K562 (cell line): ENCODE data around the gene UBE2E1. TPM values are rescaled to one million over a fixed set of nuclear protein-coding genes. Genes with fewer than 3 reads are reported as not detected.

Source experiments
- C11orf30 ChIP-seq: fragments of 450-650 bp; IDR thresholded peaks from 2 replicates; pipeline ENCODE4 v1.6.1; 2016; ENCODE audit warnings: low read depth, mild to moderate bottlenecking
- CCAR2 ChIP-seq: fragments of 200-400 bp; formaldehyde crosslinking; IDR thresholded peaks from 2 replicates; pipeline ENCODE4 v1.6.1; 2017; ENCODE audit warnings: mild to moderate bottlenecking, low read depth, low read length
- CHD1 ChIP-seq: fragments of 200-600 bp; sonication (generic); IDR thresholded peaks from one replicate; pipeline ENCODE4 v1.6.1; 2012; ENCODE audit warnings: mild to moderate bottlenecking, moderate library complexity, low read length, inconsistent platforms
- CREB3L1 ChIP-seq: fragments of 450-650 bp; IDR thresholded peaks from 2 replicates; pipeline ENCODE4 v1.6.1; 2014; ENCODE audit warnings: low read depth, mild to moderate bottlenecking, moderate library complexity, borderline replicate concordance
- CXXC5 ChIP-seq: fragments of 250-450 bp; sonication (Bioruptor Pico); IDR thresholded peaks from 2 replicates; pipeline ENCODE4 v1.8.0; 2022; ENCODE audit warnings: inconsistent platforms, mild to moderate bottlenecking, moderate library complexity
- DIDO1 ChIP-seq: fragments of 450-650 bp; IDR thresholded peaks from 2 replicates; pipeline ENCODE4 v1.6.1; 2016; ENCODE audit warnings: low read depth, missing biosample characterization, missing genetic modification characterization
- E2F6 ChIP-seq, 2 experiments: IDR thresholded peaks; 2 replicates each; pipeline ENCODE4 v1.6.1; 2011; ENCODE audit warnings: borderline replicate concordance in 1 of 2, control low read depth in 1 of 2, low read depth in 1 of 2, low read length in 1 of 2, mild to moderate bottlenecking in 1 of 2, mixed read lengths in 1 of 2, moderate library complexity in 1 of 2; ENCODE audit not compliant: insufficient read depth in 1 of 2, insufficient read length in 1 of 2, poor library complexity in 1 of 2, severe bottlenecking in 1 of 2; ENCODE audit errors: extremely low read depth in 1 of 2
- FOXA3 ChIP-seq, 2 experiments: fragments of 450-650 bp in 1 of 2; sonication (generic) in 1 of 2; formaldehyde crosslinking; IDR thresholded peaks in 1 of 2; conservative IDR thresholded peaks in 1 of 2; 2 replicates each; pipeline versions ENCODE4 v1.4.0 to v1.8.0; 2020 to 2022; ENCODE audit warnings: mild to moderate bottlenecking in 2 of 2, missing genetic modification reagents in 1 of 2
- FOXP1 ChIP-seq: sonication (generic); formaldehyde crosslinking; IDR thresholded peaks from 2 replicates; pipeline ENCODE4 v1.8.0; 2022; ENCODE audit warnings: mild to moderate bottlenecking, missing genetic modification reagents
- GATAD2B ChIP-seq: fragments of 450-650 bp; IDR thresholded peaks from 2 replicates; pipeline ENCODE4 v1.6.1; 2017; ENCODE audit warnings: mild to moderate bottlenecking, borderline replicate concordance
- HMG20B ChIP-seq: fragments of 250-450 bp; sonication (Bioruptor Pico); IDR thresholded peaks from 2 replicates; pipeline ENCODE4 v1.5.0; 2021; ENCODE audit warnings: mild to moderate bottlenecking
- IRF9 ChIP-seq: fragments of 450-650 bp; IDR thresholded peaks from 2 replicates; pipeline ENCODE4 v1.6.1; 2016; ENCODE audit warnings: missing biosample characterization, missing genetic modification characterization
- L3MBTL2 ChIP-seq: fragments of 450-650 bp; IDR thresholded peaks from 2 replicates; pipeline ENCODE4 v1.6.1; 2016; ENCODE audit warnings: mild to moderate bottlenecking, moderate library complexity
- NFIX ChIP-seq: fragments of 250-450 bp; sonication (Bioruptor Pico); IDR thresholded peaks from 2 replicates; pipeline ENCODE4 v1.4.0; 2020; ENCODE audit warnings: low read depth, mild to moderate bottlenecking, moderate library complexity
- NFRKB ChIP-seq: fragments of 450-650 bp; IDR thresholded peaks from 2 replicates; pipeline ENCODE4 v1.6.1; 2016; ENCODE audit warnings: low read depth
- PHF8 ChIP-seq: fragments of 200-600 bp; sonication (generic); IDR thresholded peaks from 2 replicates; pipeline ENCODE4 v1.6.1; 2012; ENCODE audit warnings: mixed run types, mild to moderate bottlenecking, inconsistent platforms, low read length, moderate library complexity, borderline replicate concordance
- PHTF2 ChIP-seq: fragments of 250-450 bp; sonication (Bioruptor Pico); IDR thresholded peaks from 2 replicates; pipeline ENCODE4 v1.5.0; 2021; ENCODE audit warnings: mild to moderate bottlenecking
- RBFOX2 ChIP-seq: fragments of 200-400 bp; formaldehyde crosslinking; IDR thresholded peaks from 2 replicates; pipeline ENCODE4 v1.6.1; 2017; ENCODE audit warnings: low read depth, mild to moderate bottlenecking, low read length, moderate library complexity
- SFPQ ChIP-seq: fragments of 200-400 bp; formaldehyde crosslinking; IDR thresholded peaks from 2 replicates; pipeline ENCODE4 v1.6.1; 2017; ENCODE audit warnings: mild to moderate bottlenecking, low read depth, low read length, moderate library complexity
- TAF15 ChIP-seq: fragments of 200-400 bp; formaldehyde crosslinking; IDR thresholded peaks from 2 replicates; pipeline ENCODE4 v1.6.1; 2017; ENCODE audit warnings: mild to moderate bottlenecking, low read depth, low read length, moderate library complexity
- TAL1 ChIP-seq: fragments of 450-650 bp; IDR thresholded peaks from 2 replicates; pipeline ENCODE4 v1.6.1; 2016; ENCODE audit warnings: mild to moderate bottlenecking
- ZFX ChIP-seq: sonication (generic); formaldehyde crosslinking; IDR thresholded peaks from 2 replicates; pipeline ENCODE4 v1.8.0; 2022; ENCODE audit warnings: mild to moderate bottlenecking, missing genetic modification reagents, moderate library complexity
- polyA plus RNA-seq, 8 experiments: library from polyadenylated mRNA; depleted of rRNA in 4 of 8; stranded (reverse) in 5 of 8; unstranded in 3 of 8; fragments of >200 nt; fragmentation: Nextera tagmentation in 2 of 8; fragmentation: Illumina TruSeq in 1 of 8; extraction: Ambion mirVana in 2 of 8; extraction: Trizol in 1 of 8; gene quantifications; 2 replicates each; pipeline versions ENCODE4 v1.2.1 to v1.2.3, GENCODE V29; 2011 to 2014; ENCODE audit warnings: inconsistent platforms in 1 of 8, missing spikeins in 1 of 8
- total RNA-seq, 7 experiments: library from RNA; depleted of rRNA in 6 of 7; stranded (reverse); fragments of >200 nt in 6 of 7; fragmentation: Illumina TruSeq in 2 of 7; extraction: Trizol in 2 of 7; gene quantifications; 2 replicates each; pipeline versions ENCODE4 v1.2.1 to v1.2.3, GENCODE V29; 2011 to 2021; ENCODE audit warnings: low replicate concordance in 1 of 7

The UBE2E1 gene
- total and polyA plus RNA-seq, 9 of the 15 experiments (the other 6 are each of a cell fraction or from before 2014, with no cell fraction given): 54.4 to 294 (median 165) TPM

- TF ChIP-seq C11orf30: no peak
- TF ChIP-seq CCAR2: no peak
- TF ChIP-seq HMG20B: no peak
- TF ChIP-seq IRF9 (tag): no peak
- peak; percentile 10 to 40 for TF ChIP-seq E2F6 (IDR thresholded peaks at IDR 0.05; ENCODE audit: borderline replicate concordance in 1 of 2, extremely low read depth in 1 of 2, insufficient read depth in 1 of 2, insufficient read length in 1 of 2, low read depth in 1 of 2, low read length in 1 of 2, poor library complexity in 1 of 2, severe bottlenecking in 1 of 2)
- no peak for TF ChIP-seq TAF15
- no peak for TF ChIP-seq SFPQ
- no peak for TF ChIP-seq CXXC5 (CRISPR knock-in tag)
- 0 out of 2 replicates have a peak, but pooled peaks have one; percentile 25 for TF ChIP-seq FOXP1
- TF ChIP-seq PHF8: peak; percentile 27; the same call in 1 of the 2 replicates
- TF ChIP-seq DIDO1 (tag): no peak
- TF ChIP-seq CREB3L1: no peak
- TF ChIP-seq NFRKB: 0 out of 2 replicates have a peak, but pooled peaks have one; percentile 17
- TF ChIP-seq ZFX (CRISPR knock-in tag): peak; percentile 72
- TF ChIP-seq NFIX (CRISPR knock-in tag): no peak
- 0 out of 2 replicates have a peak, but pooled peaks have one; percentile 52 for TF ChIP-seq GATAD2B
- TF ChIP-seq FOXA3 (CRISPR knock-in tag; conservative IDR thresholded peaks at IDR 0.05 in 1 of 2, IDR thresholded peaks at IDR 0.05 in 1 of 2): no peak
- no peak for TF ChIP-seq PHTF2 (CRISPR knock-in tag)
- peak; percentile 48; the same call in 1 of the 2 replicates for TF ChIP-seq L3MBTL2
- peak; percentile 75 for TF ChIP-seq RBFOX2
- no peak for TF ChIP-seq TAL1
- no peak for TF ChIP-seq CHD1
Observed at GRCh38 chr3:23810343-23811184, 4.8 kb downstream of the UBE2E1 start (continued).
